Duodenal mucosa (tissue), 2 donors: ENCODE data around the gene PUS10.
"Not testable (repeated sequence)": the region's sequence is repeated elsewhere in the genome, so short reads cannot be mapped to it uniquely, and the experiment has no call there.

Experiments used
- H3K27ac ChIP-seq: one replicate; pipeline ENCODE4 v1.7.0; 2013; ENCODE audit warnings: low read depth, low read length
- H3K27me3 ChIP-seq, 2 donors: one replicate each; pipeline ENCODE4 v1.7.0; 2013; ENCODE audit warnings: low read length in 2 of 2, control low read depth in 1 of 2; ENCODE audit not compliant: insufficient read depth in 2 of 2, control insufficient read depth in 1 of 2
- H3K36me3 ChIP-seq, 2 donors: one replicate each; pipeline ENCODE4 v1.7.0; 2013; ENCODE audit warnings: low read length in 2 of 2, control low read depth in 1 of 2; ENCODE audit not compliant: insufficient read depth in 2 of 2, control insufficient read depth in 1 of 2
- H3K4me1 ChIP-seq, 2 donors: one replicate each; pipeline ENCODE4 v1.7.0; 2013; ENCODE audit warnings: low read length in 2 of 2, control low read depth in 1 of 2; ENCODE audit not compliant: insufficient read depth in 2 of 2, control insufficient read depth in 1 of 2
- H3K4me3 ChIP-seq, 2 donors: one replicate each; pipeline ENCODE4 v1.7.0; 2013; ENCODE audit warnings: low read length in 2 of 2, low read depth in 1 of 2
- H3K9ac ChIP-seq, 2 donors: one replicate each; pipeline ENCODE4 v1.7.0; 2013; ENCODE audit warnings: low read length in 2 of 2, low read depth in 1 of 2
- H3K9me3 ChIP-seq, 2 donors: one replicate each; pipeline ENCODE4 v1.7.0; 2013; ENCODE audit warnings: low read length in 2 of 2, control low read depth in 1 of 2; ENCODE audit not compliant: control insufficient read depth in 1 of 2

The PUS10 gene

DNA sequence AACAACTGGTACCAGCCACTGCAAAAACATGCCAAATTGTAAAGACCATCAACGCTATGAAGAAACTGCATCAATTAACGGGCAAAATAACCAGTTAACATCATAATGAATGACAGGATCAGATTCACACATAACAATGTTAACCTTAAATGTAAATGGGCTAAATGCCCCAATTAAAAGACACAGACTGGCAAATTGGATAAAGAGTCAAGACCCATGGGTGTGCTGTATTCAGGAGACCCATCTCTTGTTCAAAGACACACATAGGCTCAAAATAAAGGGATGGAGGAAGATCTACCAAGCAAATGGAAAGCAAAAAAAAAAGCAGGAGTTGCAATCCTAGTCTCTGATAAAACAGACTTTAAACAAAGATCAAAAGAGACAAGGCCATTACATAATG lies 18.6 kb upstream of the PUS10 start:
- not testable (repeated sequence) for H3K27ac ChIP-seq, H3K27me3 ChIP-seq, H3K4me1 ChIP-seq, H3K9me3 ChIP-seq, H3K9ac ChIP-seq, H3K4me3 ChIP-seq
- H3K36me3 ChIP-seq, result peaks cover 19 to 37% of the 10 kb centered on the region in 2 donors

DNA sequence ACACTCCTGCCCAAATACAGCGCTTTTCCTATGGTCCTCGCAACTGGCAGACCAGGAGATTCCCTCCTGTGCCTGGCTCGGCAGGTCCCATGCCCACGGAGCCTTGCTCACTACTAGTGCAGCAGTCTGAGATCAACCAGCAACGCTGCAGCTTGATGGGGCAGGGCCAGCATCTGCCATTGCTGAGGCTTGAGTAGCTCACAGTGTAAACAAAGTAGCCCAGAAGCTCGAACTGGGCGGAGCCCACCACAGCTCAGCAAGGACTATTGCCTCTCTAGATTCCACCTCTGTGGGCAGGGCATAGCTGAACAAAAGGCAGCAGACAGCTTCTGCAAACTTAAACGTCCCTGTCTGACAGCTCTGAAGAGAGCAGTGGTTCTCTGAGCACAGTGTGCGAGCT lies 16.5 kb upstream of the PUS10 start:
- H3K27ac ChIP-seq, H3K27me3 ChIP-seq, H3K4me1 ChIP-seq, H3K4me3 ChIP-seq, H3K9ac ChIP-seq, H3K9me3 ChIP-seq: not testable (repeated sequence)
- H3K36me3 ChIP-seq, result peaks cover 22 to 42% of the 10 kb centered on the region in 2 donors

DNA sequence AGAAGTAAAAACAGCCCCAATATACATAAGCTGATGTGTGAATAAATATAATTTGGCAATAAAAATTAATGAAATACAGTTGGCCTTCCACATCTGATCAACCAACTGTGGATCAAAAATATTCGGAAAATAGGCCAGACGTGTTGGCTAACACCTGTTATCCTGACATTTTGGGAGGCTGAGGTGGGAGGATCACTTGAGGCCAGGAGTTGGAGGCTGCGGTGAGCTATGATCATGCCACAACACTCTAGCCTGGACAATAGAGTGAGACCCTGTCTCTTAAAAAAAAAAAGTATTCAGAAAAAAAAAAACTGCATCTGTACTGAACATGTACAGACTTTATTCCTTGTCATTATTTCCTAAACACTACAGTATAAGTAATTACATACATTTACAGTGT lies 11.5 kb upstream of the PUS10 start:
- Histone ChIP-seq H3K27me3 (no peaks in the 10 kb centered on the region), H3K36me3 (peaks cover 21 to 43% of the 10 kb centered on the region in 2 donors)

DNA sequence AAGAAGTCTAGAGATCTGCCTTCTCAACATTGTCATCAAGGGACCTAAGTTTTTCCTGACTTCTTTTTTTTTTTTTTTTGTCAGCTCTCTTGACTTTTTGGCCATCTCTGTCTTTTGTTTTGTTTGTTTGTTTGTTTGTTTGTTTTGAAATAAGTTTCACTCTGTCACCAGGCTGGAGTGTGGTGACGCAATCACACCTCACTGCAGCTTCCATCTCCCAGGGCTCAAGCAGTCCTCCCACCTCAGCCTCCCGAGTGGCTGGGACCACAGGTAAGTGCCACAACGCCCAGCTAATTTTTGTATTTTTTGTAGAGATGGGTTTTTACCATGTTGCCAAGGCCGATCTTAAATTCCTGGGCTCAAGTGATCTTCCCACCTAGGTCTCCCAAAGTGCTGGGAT lies 5.6 kb upstream of the PUS10 start:
- Histone ChIP-seq H3K27ac (no peak overlapping the region), H3K27me3 (no peaks in the 10 kb centered on the region), H3K4me3 (no peak overlapping the region), H3K4me1 (peaks cover 0 to 5% of the 10 kb centered on the region in 2 donors), H3K36me3 (peaks cover 3 to 21% of the 10 kb centered on the region in 2 donors), H3K9me3 (no peaks in the 10 kb centered on the region), H3K9ac (no peak overlapping the region)

More for the DNA sequence above, 11.5 kb upstream of the PUS10 start:
- H3K27ac ChIP-seq, result no peak overlapping the region
- H3K9me3 ChIP-seq, result no peaks in the 10 kb centered on the region
- H3K9ac ChIP-seq, result no peak overlapping the region
- no peak overlapping the region for H3K4me3 ChIP-seq
- no peaks in the 10 kb centered on the region for H3K4me1 ChIP-seq

DNA sequence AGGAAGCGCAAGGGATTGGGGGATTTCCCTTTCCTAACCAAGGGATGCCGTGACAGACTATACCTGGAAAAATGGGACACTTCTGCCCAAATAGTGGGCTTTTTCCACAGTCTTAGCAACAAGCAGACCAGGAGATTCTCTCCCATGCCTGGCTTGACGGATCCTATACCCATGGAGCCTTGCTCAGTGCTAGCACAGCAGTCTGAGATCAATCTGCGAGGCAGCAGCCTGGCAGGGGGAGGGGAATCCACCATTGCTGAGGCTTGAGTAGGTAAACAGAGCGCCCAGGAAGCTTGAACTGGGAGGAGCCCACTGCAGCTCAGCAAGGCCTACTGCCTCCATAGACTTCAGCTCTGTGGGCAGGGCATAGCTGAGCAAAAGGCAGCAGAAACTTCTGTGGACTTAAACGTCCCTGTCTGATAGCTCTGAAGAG lies 3.2 kb upstream of the PUS10 start:
- H3K27me3 ChIP-seq, result no peaks in the 10 kb centered on the region
- H3K9me3 ChIP-seq, result no peaks in the 10 kb centered on the region
- no peak overlapping the region for H3K27ac ChIP-seq
- peaks cover 3 to 13% of the 10 kb centered on the region in 2 donors for H3K36me3 ChIP-seq
- H3K9ac ChIP-seq, result no peak overlapping the region
- no peak overlapping the region for H3K4me3 ChIP-seq
- H3K4me1 ChIP-seq, result peaks cover 0 to 8% of the 10 kb centered on the region in 2 donors

DNA sequence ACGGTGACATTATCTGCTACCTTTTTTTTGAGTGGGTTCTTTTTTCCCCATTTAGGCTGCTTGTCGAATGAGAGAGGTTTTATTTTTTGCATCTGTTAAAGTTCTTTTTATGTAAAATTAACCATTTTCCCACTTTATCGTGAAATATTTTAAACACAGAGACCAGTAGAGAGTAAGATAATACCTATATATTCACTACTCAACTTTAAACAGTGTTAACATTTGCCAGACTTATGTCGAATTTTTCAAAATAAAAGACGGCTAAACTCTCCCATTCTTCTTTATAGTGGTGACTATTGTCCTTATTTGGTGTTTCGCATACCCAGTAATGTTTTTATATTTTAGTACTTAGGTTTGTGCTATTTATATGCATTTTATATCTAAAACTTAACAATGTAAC lies 743 bp upstream of the PUS10 start:
- peak overlapping the region; percentile 93 for H3K27ac ChIP-seq
- peak overlapping the region; percentile 92 to 98 for H3K4me3 ChIP-seq
- H3K27me3 ChIP-seq, result no peaks in the 10 kb centered on the region
- peaks cover 3 to 11% of the 10 kb centered on the region in 2 donors for H3K36me3 ChIP-seq
- no peaks in the 10 kb centered on the region for H3K9me3 ChIP-seq
- H3K4me1 ChIP-seq, result peaks cover 0 to 18% of the 10 kb centered on the region in 2 donors
- H3K9ac ChIP-seq, result peak overlapping the region; percentile 85 to 96

DNA sequence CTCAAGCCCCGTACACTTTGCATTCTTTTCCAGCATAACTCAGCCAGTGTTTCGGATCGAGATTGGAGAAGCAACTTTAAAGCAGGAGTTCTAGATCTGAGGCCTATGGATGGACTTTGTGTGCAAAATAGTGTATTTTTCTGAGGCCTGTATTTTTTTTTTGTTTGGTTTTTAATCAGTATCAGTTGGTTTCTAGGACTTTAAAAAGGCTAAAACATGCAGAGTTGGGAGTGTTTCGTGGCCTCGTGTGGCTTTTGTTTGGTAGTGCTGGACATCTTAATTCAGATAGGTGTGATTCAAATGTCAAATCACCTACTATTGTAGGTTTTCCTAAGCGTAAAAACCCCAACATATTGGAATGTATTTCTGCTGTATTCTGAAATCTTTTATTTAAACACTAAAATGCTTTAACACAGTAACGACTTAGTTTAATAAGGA lies 282 bp upstream of the PUS10 start:
- Histone ChIP-seq H3K36me3 (peaks cover 3 to 8% of the 10 kb centered on the region in 2 donors), H3K4me3 (peak overlapping the region; percentile 92 to 98), H3K27me3 (no peaks in the 10 kb centered on the region), H3K9ac (peak overlapping the region; percentile 85 to 96), H3K4me1 (peaks cover 0 to 18% of the 10 kb centered on the region in 2 donors), H3K27ac (peak overlapping the region; percentile 93), H3K9me3 (no peaks in the 10 kb centered on the region)

DNA sequence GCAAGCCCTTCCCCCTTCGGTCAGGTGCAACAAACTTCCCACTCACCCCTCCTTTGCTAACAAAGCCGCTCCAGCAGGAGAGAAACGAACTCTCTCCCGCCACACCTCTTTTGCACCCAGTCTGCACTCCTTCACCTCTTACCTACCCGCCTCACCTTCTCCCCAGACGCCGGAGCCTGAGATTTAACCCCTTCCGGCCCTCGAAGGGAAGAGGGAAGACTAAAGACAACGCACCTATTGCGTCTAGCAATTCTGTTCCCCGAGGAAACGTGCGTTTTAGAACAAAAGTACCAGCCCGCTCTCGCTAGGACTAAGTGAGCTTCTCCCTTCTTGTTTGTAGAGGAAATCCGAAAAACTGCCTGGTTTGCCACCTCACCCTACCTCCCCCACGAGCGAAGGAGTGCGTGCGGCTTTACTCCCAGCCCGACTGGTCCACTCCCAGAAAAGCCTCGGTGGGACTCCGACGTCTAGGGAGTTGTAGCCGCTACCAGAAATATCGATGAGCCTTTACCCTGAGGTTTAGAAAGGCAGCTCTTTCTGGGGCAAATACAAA lies 976 bp downstream of the PUS10 start:
- Histone ChIP-seq H3K9ac (peak overlapping the region; percentile 85 to 96), H3K27ac (peak overlapping the region; percentile 93), H3K4me1 (peaks cover 0 to 18% of the 10 kb centered on the region in 2 donors), H3K27me3 (no peaks in the 10 kb centered on the region), H3K36me3 (peaks cover 0 to 6% of the 10 kb centered on the region in 2 donors), H3K4me3 (peak overlapping the region; percentile 92 to 98), H3K9me3 (no peaks in the 10 kb centered on the region)

DNA sequence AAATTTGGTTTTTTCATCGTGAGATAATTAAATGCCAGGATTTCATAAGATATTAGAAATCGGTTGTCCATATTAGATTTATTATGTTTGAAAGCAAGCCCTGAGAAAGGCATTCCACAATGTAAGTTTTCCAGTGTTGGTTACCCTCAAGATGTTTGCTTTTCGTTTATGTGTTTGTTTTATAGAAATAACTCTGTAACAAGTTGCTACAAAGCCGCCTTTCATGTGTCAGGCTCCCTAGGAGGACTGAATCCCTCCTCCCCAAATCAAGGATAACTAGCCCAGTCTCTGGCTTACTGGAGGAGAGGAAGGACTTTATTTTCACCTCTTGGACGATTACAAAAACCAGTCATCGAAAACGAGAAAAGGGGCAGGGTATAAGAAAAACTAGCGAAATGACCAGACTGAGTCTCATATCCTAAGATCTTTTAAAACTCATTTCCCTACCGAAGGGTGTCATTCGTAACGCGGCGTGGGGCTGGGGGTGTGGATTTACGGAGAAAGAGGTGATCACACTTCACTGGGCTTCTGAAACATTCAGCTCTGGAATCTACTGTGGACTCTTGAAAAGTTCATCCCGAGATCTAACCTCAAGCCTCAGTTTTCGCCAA lies 1.6 kb downstream of the PUS10 start:
- H3K4me1 ChIP-seq, result peaks cover 0 to 18% of the 10 kb centered on the region in 2 donors
- H3K27ac ChIP-seq, result peak overlapping the region; percentile 93
- no peaks in the 10 kb centered on the region for H3K27me3 ChIP-seq
- peaks cover 0 to 6% of the 10 kb centered on the region in 2 donors for H3K36me3 ChIP-seq
- H3K9ac ChIP-seq, result peak overlapping the region; percentile 85 to 96
- H3K9me3 ChIP-seq, result no peaks in the 10 kb centered on the region
- peak overlapping the region; percentile 92 to 98 for H3K4me3 ChIP-seq

DNA sequence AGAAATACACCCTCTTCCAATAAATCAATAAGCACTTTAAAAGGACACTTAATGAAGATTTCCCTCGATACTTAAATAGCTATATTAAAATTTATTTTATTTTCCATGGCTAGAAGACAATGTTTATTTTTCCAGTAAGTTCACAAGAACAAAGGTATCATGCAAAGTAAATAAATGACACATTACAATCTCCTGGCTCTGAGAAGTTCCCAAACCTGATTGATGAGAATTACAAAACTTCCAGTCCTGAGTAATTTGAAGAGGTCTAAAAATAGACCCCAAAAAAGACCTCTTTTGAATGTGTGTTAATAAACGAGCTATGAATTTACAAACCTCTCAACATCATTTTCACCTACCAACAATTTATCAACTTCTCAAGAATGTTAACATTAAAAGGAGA lies 2.1 kb downstream of the PUS10 start:
- Histone ChIP-seq H3K4me1 (peaks cover 0 to 18% of the 10 kb centered on the region in 2 donors), H3K27me3 (no peaks in the 10 kb centered on the region), H3K9me3 (no peaks in the 10 kb centered on the region), H3K4me3 (peak overlapping the region; percentile 92 to 98), H3K36me3 (peaks cover 0 to under 1% of the 10 kb centered on the region in 2 donors), H3K9ac (peak overlapping the region; percentile 85 to 96), H3K27ac (no peak overlapping the region)
